Measurements from ENCODE around the gene MLC1. TPM values are rescaled to one million over a fixed set of nuclear protein-coding genes. Genes with fewer than 3 reads are reported as not detected.

The MLC1 gene
- total and polyA plus RNA-seq, 4 donors = 0.65 to 2.6 (median 0.77) TPM

DNA sequence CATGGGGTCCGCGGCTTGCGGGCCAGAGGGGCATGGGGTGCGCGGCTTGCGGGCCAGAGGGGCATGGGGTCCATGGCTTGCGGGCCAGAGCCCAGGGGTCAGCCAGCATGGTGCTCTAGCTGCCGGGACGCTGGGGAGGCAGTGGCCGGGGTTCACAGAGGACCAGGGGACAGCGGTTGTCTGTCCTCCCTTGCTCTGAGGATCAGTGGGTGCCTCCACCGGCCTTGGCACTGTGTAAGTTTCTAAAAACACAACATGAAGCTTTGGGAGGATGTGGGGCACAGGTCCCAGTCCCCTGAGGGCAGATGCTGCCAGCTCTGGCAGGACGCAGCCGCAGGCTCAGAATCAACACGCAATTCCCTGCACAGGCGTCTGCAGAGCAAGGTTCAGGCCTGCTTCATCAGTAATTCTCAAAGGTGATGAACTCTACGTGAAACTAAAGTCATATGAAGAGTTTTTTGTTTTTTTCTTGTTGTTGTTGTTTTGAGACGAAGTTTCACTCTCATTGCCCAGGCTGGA lies 3.0 kb downstream of the MLC1 start:
- WGBS, 2 donors = 91 to 96% methylated on average over 18 of the region's 18 CpGs
- Histone ChIP-seq H3K27ac (ENCODE audit: low read depth in 1 of 2, low read length in 1 of 2) (no peak overlapping the region), H3K9ac (ENCODE audit: insufficient read depth in 1 of 2, low read length in 2 of 2) (no peak overlapping the region), H3K9me3 (ENCODE audit: control insufficient read depth in 4 of 4, insufficient read depth in 3 of 4, low read length in 3 of 4) (peaks cover 0 to under 1% (median 0%) of the 10 kb centered on the region in 4 donors), H3K4me3 (no peak overlapping the region), H3K36me3 (ENCODE audit: control insufficient read depth in 4 of 4, insufficient read depth in 4 of 4, low read length in 4 of 4) (no peaks in the 10 kb centered on the region), H3K27me3 (ENCODE audit: control insufficient read depth in 3 of 3, insufficient read depth in 3 of 3, low read length in 2 of 3) (no peaks in the 10 kb centered on the region), H3K4me1 (ENCODE audit: control insufficient read depth in 5 of 5, insufficient read depth in 5 of 5, low read length in 5 of 5) (peaks cover 0 to 26% (median 5%) of the 10 kb centered on the region in 5 donors)
- no peak for DNase-seq
- TF ChIP-seq CTCF (IDR thresholded peaks at IDR 0.05; ENCODE audit: control extremely low read depth, extremely low read depth) = no peak
- no peak for ATAC-seq (ENCODE audit: insufficient read depth, low FRiP score)

DNA sequence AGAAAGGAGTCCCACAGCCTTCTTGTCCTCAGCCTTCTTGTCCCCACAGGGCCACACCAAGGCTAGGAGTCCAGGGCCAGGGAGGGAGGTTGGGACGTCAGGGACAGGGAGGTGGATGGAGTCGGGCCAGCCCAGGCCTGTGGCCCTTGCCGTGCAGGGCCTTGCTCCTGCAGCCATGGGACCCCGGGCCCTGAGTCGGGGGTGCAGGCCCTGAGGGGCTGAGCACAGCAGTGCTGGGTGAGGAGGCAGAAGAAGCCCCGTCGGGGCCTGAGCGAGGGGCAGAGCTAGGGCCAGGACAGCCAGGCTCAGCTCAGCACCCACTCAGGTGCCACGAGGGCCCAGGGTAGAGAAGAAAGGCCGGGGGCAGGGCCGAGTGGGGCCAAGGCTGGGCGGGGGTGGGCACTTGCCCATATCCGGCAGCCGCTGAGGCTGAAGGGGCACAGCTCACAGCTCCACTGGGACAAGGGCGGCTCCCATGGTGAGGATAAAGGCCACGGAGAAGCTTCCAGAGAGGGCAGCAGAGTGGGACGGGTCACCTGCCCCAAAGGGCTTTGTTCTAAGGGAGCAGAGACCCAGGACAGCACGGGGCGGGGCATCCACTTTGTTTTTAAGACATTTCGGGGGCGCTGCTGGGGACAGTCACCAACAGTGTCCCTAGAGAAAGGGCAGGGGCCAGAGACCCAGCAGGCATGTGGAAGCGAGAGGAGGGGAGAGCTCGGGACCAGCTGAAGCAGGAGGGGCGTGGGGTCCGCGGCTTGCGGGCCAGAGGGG lies 3.6 kb downstream of the MLC1 start:
- 91 to 92% methylated on average over 27 of the region's 27 CpGs for WGBS, 2 donors
- DNase-seq = no peak

GRCh38 chr22:50080077-50080465 lies 5.2 kb downstream of the MLC1 start:
- ATAC-seq (ENCODE audit: insufficient read depth, low FRiP score) (no peak), DNase-seq (no peak)
- H3K9me3 ChIP-seq (ENCODE audit: control insufficient read depth in 4 of 4, insufficient read depth in 3 of 4, low read length in 3 of 4) = no peaks in the 10 kb centered on the region
- H3K4me1 ChIP-seq (ENCODE audit: control insufficient read depth in 5 of 5, insufficient read depth in 5 of 5, low read length in 5 of 5) = peaks cover 0 to 26% (median 3%) of the 10 kb centered on the region in 5 donors
- no peaks in the 10 kb centered on the region for H3K27me3 ChIP-seq (ENCODE audit: control insufficient read depth in 3 of 3, insufficient read depth in 3 of 3, low read length in 2 of 3)
- H3K27ac ChIP-seq (ENCODE audit: low read depth in 1 of 2, low read length in 1 of 2) = no peak overlapping the region
- 85 to 91% methylated on average over 13 of the region's 13 CpGs for WGBS, 2 donors
- H3K9ac ChIP-seq (ENCODE audit: insufficient read depth in 1 of 2, low read length in 2 of 2) = no peak overlapping the region
- no peaks in the 10 kb centered on the region for H3K36me3 ChIP-seq (ENCODE audit: control insufficient read depth in 4 of 4, insufficient read depth in 4 of 4, low read length in 4 of 4)
- no peak overlapping the region for H3K4me3 ChIP-seq
- TF ChIP-seq CTCF (IDR thresholded peaks at IDR 0.05; ENCODE audit: control extremely low read depth, extremely low read depth) = no peak

More for the DNA sequence above, 3.6 kb downstream of the MLC1 start:
- H3K27ac ChIP-seq (ENCODE audit: low read depth in 1 of 2, low read length in 1 of 2) = no peak overlapping the region
- no peaks in the 10 kb centered on the region for H3K27me3 ChIP-seq (ENCODE audit: control insufficient read depth in 3 of 3, insufficient read depth in 3 of 3, low read length in 2 of 3)
- no peak for TF ChIP-seq CTCF (IDR thresholded peaks at IDR 0.05; ENCODE audit: control extremely low read depth, extremely low read depth)
- H3K9me3 ChIP-seq (ENCODE audit: control insufficient read depth in 4 of 4, insufficient read depth in 3 of 4, low read length in 3 of 4) = no peaks in the 10 kb centered on the region
- no peak for ATAC-seq (ENCODE audit: insufficient read depth, low FRiP score)
- peaks cover 0 to 26% (median 4%) of the 10 kb centered on the region in 5 donors for H3K4me1 ChIP-seq (ENCODE audit: control insufficient read depth in 5 of 5, insufficient read depth in 5 of 5, low read length in 5 of 5)
- no peak overlapping the region for H3K9ac ChIP-seq (ENCODE audit: insufficient read depth in 1 of 2, low read length in 2 of 2)
- no peak overlapping the region for H3K4me3 ChIP-seq
- no peaks in the 10 kb centered on the region for H3K36me3 ChIP-seq (ENCODE audit: control insufficient read depth in 4 of 4, insufficient read depth in 4 of 4, low read length in 4 of 4)

Data from lung (tissue), 12 donors.